Non-pigmented ciliary epithelial cell (primary cell): ENCODE measurements around the gene SRPK2.
A peak's percentile ranks its signal among the peaks of the same experiment; 100 is the strongest.
"Not testable (repeated sequence)": the region's sequence is repeated elsewhere in the genome, so short reads cannot be mapped to it uniquely, and the experiment has no call there.

ENCODE experiments used
- DNase-seq: peaks from one replicate; pipeline ENCODE4 v3.0.0-alpha.2; 2010; ENCODE audit warnings: low read depth

The SRPK2 gene

DNA sequence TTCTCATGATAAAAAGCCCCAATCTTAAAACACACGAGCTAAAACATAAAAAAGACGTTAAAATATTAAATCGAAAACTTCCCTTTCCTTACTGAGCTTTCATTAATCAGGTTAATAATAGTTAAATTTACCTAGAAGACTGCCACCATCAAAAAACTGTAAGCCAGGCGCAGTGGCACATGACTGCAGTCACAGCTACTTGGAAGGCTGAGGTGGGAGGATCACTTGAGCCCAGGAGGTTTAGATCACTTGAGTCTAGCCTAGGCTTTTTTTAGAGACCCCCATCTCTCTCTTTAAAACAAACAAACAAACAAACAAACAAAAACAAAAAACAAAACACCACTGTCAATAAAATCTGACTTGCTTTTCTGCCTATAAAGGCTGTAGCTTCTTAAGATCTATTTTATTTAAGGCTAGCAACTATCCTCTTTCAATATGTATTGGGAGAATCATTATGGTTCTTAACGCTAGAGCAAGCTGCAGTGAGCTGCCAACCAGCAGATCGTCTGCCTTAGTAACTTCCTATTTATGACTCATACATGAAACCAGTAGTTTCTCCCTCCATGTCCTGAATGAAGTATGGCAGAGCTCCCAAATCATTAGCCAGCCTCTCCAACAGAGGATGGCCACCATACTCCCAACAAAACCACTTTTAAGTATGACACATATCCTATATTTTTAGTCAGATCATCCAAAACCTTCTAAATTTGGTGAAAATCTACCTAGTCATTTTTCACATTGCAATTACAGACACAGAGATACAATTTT, 163.7 kb downstream of the SRPK2 start:
- DNase-seq, result peak; percentile 71

DNA sequence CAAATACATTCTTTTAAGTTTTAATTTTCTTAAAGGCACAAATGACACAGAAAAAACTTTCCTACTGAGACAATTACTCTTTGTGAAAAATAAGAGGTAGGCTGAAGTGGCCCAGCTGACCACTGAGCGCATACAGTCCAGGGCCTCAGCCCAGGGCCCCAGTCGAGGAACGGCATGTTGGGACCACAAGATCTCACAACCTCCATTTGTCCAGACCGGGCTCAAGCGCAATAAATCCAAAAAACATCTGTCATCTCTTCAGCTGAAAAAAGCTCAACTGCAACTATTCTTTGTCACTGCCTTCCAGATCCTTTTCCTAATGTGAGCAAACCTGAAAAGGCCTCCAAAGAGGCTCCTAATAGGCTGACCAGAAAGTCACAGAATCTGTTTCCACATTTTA, 165.8 kb downstream of the SRPK2 start:
- no peak for DNase-seq

DNA sequence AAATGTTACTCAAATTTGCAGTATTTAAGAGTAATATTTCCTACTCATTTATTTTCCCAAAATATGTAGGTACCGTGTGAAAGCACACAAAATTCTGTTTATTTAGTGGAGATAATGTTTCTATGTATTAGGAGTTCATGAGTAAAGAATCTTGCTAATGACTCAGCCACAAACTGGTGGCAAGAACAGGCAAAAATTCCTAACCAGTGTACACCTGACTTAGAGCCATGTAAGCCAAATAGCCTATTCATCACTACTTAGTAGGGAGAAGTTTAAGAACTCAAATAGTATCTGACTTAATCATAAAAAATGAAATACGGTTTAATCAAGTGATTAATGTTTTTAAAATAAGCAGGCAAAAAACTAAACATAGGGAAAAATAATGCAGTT, 169.0 kb downstream of the SRPK2 start:
- DNase-seq, result peak; percentile 31

DNA sequence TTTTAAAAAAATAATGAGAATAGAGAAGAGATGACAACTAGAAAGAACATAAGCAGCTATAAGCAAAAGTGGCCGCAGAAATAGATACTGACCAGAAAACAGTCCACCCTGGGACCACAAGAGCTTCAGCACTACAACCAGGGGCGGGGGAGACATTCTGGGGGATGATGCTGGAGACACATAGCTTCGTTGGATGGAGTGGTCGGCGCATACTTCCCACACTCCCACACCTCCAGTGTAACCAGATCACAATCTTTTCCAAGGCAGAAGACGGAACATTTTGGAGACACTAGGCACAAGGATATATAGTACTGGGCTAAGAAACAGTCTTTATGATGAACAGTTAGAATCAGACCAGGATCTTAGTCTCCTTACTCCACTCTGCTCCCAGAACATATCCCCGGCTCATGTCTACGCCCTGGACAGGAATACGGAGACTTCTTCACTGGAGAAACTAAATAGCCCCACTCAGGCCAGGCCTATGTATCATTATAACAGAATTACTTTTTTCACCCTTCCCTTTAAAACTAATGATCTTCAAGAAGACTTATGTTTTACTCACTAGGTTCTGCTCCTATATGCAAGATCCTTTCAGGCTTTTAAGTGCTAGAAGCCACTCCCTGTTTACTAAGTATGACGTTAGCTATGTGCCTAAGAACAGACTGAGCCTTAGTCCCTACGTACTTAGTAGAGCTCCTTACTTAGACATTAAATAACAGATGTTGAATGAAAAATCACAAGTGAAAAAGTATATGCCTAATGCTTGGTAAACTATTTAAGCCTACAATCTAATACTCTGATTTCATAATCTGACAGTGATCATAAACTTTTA, 169.6 kb downstream of the SRPK2 start:
- DNase-seq, result no peak

DNA sequence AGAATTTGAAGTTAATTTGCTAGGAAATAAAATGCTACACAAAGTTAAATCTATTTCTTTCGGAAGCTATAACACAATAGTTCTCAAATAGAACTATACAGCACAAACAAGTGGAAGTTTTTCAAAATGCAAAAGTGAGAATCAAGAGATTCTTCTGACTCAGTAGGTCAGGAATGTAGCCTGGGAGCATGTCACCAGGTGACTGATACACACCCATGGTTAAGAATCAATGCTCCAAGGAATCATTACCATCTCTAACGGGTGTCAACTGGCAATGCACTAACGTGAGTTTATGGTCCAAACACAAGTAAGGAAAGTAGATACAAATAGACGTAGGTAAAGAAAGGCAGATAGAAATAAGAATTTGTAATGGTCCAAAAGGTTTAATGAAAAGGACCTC, 170.5 kb downstream of the SRPK2 start:
- no peak for DNase-seq

DNA sequence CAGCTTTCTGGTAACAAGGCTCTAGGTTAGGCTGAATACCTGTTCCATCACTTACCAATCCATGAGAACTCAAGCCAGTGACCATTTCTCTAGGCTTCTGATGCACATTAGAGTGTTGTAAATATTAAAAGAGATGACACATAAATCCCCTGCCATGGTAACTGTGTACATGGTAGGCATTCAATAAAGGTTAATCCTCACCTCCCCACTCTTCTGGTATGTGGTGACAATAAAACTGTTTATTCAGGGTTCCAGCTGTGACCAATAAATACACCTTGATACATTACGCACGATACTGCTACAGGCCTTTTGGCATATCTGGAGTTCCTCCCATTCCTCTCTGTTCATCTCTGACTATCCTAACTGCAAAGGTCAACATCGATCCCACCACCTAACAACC, 171.9 kb downstream of the SRPK2 start:
- DNase-seq, result no peak

DNA sequence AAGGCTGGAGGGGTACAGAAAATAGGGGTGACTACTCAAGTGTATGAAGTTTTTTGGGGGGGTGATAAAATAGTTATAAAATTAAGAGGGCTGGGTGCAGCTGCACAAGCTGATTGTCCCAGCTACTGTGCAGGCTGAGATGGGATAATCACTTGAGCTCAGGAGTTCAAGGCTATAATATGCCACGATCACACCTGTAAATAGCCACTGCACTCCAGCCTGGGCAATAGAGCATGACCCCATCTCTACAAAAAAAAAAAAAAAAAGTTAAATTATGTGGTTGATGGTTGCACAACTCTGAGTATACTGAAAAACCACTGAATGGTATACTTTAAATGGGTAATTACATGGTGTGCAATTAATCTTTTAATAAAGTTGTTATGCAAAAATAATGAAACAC, 172.9 kb downstream of the SRPK2 start:
- no peak for DNase-seq

DNA sequence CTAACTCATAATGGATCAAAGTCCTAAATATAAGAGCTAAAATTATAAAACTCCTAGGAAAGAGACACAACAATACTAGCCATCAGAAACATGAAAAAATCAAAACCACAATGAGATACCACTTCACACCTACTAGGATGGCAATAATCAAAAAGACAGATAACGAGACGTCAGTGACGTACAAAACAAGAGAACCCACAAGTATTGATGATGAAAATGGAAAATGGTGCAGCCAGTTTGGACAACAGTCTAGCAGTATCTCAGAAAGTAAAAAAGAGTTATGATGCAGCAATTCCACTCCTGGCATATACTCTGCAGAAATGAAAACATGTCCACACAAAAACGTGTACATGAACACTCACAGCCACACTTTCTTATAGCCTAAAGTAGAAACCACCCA, 173.5 kb downstream of the SRPK2 start:
- DNase-seq, result no peak

DNA sequence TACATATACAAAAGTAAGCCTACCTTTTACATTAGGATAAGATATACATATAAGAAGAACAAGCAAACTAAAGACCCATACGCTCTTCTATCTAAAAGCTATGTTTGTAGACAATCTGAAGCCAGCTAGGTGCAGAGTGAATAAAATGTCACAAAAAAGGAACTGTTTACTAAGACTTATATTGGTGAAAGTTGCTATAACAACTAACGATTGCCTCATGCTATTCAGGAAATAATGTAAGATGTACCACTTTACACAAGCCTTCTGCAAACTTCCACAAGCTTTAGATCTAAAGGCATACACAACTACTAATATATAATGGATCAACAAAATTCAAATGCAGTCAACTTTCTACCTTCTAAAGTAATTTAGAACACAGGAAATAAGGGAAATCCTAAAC, 175.1 kb downstream of the SRPK2 start:
- DNase-seq, result no peak

DNA sequence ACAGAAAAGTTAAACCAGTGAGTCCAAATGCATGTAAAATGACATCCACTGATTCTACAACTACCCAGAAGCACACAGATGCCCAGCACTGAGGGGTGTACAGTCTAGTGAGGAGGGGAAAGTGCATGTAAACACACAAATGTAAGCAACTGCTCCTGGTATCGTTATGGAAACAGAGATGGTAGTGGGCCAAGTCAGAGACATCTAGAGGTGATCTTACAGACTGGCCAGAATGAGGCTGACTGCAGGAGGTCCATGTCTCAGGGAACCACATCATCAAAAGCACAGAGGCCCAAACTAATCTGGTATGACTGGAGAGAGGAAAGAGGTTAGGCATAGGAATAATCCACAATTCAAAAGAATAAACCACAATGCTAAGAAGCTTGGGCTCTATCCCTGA, 176.5 kb downstream of the SRPK2 start:
- no peak for DNase-seq

DNA sequence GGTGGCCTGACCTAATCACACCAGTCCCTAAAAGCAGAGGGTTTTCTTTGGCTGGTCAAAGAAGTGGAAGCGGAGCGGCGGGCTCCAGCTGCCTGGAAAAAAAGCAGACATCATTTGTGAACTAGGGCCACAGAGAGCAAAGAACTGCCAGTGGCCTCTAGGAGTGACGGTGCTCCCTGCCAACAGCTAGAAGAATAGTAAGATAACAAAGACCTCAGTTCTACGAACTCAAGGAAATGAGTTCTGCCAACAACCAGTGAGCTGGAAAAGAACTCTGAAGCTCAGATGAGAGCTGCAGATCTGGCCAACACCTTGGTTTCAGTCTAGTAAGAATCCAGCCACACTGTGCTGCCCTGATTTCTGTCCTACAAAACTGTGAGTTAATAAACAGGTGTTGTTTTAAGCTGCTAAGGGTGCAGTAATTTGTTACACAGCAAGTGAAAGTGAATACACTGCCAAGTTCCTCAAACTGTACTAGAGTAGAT, 178.0 kb downstream of the SRPK2 start:
- no peak for DNase-seq

DNA sequence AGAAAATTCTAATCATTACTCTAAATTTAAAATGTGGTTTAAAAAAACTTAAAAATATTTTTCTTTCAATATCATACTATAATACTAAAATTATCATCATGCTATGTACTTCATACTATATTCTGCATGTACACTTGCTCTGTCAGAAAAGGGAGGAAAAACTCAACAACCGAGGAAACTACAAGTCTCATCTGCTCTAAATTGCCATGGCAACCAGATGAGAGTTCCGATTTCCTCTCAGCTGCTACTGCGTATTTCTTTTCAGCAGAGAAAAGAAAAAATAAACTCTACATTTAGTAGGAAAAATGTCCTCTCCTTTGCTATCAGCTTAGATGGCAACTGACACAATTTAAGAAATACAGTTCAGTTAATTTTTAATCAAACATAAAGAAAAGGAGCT, 178.9 kb downstream of the SRPK2 start:
- no peak for DNase-seq

DNA sequence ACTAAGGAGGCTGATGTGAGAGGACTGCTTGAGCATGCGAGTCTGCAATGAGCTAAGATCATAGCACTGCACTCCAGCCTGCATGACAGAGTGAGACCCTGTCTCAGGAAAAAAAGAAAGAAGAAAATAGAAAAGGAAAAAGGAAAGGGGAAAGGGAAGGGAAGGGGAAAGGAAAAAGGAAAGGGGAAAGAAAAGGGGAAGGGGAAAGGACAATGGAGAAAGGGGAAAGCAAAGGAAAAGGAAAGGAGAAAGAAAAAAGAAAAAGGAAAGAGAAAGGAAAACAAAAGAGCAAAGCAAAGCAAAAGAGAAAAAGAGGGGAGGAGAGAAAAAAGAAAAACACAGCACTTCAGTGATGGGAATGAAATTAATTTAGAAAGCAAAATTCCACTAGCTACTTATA, 179.3 kb downstream of the SRPK2 start:
- DNase-seq, result no peak

DNA sequence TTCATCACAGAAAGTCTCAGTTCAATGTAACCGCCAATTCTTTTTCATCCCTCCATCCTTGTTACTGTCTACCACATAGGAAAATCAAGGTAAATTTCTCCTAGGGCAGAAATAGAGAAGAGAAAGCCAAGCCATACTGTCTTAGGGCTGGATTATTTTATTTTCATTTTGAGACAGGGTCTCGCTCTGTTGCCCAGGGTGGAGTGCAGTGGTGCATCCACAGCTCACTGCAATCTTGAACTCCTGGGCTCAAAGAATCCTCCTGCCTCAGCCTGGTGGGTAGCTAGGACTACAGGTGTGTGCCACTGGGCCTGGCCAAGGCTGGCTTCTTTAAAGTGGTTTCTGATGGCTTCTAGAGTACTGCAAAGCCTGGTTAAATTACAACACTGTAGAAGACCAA, 181.7 kb downstream of the SRPK2 start:
- no peak for DNase-seq

DNA sequence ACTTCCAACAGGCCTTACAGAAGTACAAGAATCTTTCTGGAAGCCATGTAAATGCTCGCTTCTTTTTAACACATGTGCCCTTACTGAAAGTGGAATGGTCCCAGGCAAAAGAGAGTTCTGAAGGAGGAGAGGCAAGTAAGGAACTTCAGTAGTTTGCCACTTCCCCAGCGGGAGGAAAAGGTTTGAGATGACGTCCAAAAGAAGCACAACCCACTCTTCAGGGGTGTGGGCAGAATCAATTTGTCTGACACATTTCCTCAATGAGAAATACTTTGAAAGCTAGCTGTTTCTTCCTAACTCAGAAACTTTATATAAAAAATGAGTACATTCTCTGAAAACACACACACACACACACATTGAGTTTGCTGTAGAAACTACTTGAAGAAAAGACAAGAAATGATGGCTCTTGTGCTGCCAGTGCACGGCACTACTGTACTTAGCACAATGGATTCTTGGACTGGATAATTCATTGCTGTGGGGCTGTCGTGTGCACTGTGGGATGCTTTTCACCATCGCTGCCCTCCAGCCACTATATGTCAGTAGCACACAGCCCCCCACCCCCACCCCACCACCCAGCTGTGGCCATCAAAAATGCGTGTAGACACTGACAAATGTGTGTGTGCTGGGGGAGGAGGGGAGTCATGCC, 183.0 kb downstream of the SRPK2 start:
- no peak for DNase-seq

DNA sequence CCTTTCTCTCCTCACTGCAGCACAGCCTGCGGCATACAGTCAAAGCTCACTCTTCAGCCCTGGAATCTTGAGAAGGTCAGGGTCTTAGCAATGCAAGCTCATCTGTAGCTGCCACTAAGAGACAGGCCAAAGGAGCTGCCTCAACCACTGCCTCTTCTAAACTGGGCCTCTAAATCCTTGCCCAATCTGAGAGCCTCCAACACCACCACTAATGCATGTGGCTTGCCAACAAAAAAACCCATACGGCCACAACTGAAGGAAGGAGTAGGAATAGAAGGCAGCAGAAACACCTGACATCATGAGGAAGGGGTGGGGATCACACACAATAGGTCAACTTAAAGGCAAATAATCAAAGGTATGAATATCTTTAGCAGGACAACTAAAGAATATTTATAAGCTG, 183.8 kb downstream of the SRPK2 start:
- no peak for DNase-seq

DNA sequence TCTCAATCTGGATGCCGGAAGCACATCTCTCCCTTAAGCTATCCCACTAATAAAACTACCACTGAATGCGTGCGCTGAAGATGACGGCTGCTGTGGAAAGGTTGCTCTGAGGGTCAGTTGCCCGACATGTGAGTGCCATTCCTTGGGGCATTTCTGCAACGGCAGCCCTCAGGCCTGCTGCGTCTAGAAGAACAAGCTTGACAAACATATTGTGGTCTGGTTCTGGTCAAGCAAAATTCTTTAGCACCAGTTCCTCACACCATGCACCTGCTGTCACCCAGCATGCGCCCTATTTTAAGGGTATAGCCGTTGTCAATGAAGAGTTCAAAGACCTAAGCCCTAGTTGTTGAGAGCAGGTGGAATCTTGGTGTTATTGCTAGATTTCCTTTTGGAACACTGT, 184.2 kb downstream of the SRPK2 start:
- DNase-seq, result no peak

DNA sequence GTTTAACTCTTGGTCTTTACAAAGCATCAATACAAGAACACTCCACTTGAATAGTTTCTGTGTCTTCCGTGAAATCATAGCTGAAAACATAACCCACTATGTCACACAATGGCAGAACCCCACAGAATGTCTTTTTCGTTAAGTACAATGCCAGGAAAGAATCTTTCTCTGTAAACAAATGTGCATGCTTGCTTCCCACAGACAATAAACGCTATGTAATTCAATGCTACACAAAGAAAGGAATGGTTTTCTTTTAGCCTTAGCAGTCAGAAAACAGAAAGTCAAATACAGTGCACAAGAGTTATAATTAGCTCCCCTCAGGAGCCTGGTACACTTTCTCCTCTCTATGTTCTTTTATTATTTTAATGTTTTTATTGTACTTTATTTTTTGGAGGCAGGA, 186.1 kb downstream of the SRPK2 start:
- no peak for DNase-seq

DNA sequence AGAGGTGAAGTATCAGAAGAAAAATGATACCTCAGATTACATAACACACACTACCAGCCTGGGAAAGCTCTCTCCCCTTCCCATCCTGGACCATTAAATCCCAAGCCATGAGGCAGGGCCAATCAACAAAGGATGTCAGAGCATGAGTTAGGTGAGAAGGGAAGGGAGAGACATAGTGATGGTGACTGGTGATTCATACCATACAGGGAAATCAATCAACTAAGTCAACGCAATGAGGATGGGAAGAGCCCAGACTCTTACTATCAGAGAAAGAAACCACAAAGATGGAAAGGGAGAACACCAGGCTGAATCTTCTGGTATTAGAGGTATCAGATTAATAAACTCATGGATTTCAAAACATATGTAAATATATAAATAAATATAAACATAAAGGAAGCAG, 189.3 kb downstream of the SRPK2 start:
- DNase-seq, result no peak

DNA sequence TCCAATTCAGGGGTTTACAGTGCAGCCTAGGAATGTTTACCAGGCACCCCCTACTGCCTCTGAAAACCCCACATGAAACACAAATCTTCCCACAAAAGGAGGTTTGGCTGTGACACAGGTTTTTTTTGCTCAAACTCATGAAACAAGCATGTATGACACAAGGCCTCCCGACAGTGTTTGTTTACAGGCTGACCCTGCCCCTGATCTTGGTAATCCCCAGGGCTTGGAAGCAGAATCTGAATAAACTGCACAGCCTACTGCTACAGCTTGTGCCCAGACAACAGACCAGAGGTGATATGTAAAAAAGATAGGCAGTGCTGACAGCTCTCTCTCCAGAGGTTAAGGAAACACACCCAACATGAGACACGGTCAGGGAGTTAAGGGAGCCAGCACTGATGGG, 190.5 kb downstream of the SRPK2 start:
- peak; percentile 75 for DNase-seq

DNA sequence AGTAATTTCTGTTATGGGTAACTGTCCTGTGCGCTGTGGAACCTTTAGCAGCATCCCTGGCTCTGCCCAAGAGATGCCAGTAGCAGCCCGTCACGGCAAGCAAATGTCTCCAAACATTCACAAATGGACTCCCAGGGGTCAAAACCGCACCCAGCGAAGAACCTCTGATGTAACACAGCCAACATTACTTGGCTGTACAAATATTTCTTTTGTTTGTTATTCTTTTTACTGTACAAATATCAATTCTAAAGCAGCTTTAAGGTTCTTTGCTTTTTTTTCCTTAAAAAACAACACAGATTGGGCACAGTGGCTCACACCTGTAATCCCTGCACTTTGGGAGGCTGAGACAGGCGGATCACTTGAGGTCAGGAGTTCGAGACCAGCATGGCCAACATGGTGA, 192.2 kb downstream of the SRPK2 start:
- DNase-seq, result no peak

DNA sequence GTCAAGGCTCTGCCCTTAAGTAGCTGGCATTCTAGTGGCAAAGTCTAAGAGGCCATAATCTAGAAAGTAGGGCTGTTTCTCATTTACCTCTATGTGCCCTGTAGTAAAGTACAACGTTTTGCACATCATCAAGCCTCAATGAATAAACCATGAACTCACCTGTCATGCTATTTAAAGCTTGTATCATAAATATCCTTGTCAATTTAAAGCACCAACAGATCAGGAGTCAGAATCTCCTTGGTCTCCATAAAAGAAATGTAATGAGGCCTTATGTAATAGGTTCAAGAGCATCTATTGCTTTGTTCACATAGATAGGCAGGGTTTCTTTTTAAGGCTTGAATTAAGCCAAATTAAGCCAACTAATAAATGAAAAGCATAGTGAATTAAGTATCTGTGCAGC, 192.8 kb downstream of the SRPK2 start:
- no peak for DNase-seq

DNA sequence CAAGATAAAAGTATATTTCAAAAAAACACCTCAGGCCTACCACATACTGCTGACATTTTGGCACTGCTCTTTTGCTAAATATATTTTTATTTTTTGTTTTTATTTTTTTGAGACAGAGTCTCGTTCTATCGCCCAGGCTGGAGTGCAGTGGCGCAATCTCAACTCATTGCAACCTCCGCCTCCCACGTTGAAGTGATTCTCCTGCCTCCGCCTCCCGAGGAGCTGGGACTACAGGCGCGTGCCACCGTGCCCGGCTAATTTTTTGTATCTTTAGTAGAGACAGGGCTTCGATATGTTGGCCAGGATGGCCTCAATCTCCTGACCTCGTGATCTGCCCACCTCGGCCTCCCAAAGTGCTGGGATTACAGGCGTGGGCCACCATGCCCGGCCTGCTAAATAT, 193.8 kb downstream of the SRPK2 start:
- not testable (repeated sequence) for DNase-seq
